GM12873 (cell line): ENCODE data around the gene PPP1R9A.

Experiments
- CTCF ChIP-seq: IDR thresholded peaks from 2 replicates; pipeline ENCODE4 v1.5.1; 2012; ENCODE audit warnings: low read depth, mild to moderate bottlenecking, moderate library complexity, low read length, control low read depth; ENCODE audit not compliant: insufficient read depth; ENCODE audit errors: missing control alignments

The PPP1R9A gene

GRCh38 chr7:94999069-94999351 lies 91.6 kb downstream of the PPP1R9A start:
- no peak for TF ChIP-seq CTCF

GRCh38 chr7:95001258-95001657 lies 93.9 kb downstream of the PPP1R9A start:
- no peak for TF ChIP-seq CTCF

GRCh38 chr7:95001815-95002561 lies 94.6 kb downstream of the PPP1R9A start:
- no peak for TF ChIP-seq CTCF

- TF ChIP-seq CTCF, result no peak
Measured at GRCh38 chr7:95002775-95003174, 95.4 kb downstream of the PPP1R9A start.

- TF ChIP-seq CTCF, result no peak
Measured at GRCh38 chr7:95004618-95005247, 97.3 kb downstream of the PPP1R9A start.

- TF ChIP-seq CTCF, result no peak
Measured at GRCh38 chr7:95006010-95006409, 98.6 kb downstream of the PPP1R9A start.

GRCh38 chr7:95011146-95011928 lies 103.9 kb downstream of the PPP1R9A start:
- TF ChIP-seq CTCF, result no peak
